ENCODE data around the gene KRTAP12-3.

KRTAP12-3 gene

GRCh38 chr21:44618504-44618903 is 39.2 kb upstream of the KRTAP12-3 start:
- TF ChIP-seq GABPA (IDR thresholded peaks at IDR 0.05; ENCODE audit: low read depth) (no peak), REST (IDR thresholded peaks at IDR 0.05; ENCODE audit: insufficient replicate concordance, low read depth) (no peak), CTCF (IDR thresholded peaks at IDR 0.05; ENCODE audit: insufficient read depth, low read length) (no peak), POLR2AphosphoS5 (IDR thresholded peaks at IDR 0.05; ENCODE audit: low read depth) (no peak), SPI1 (IDR thresholded peaks at IDR 0.05; ENCODE audit: borderline replicate concordance, low read depth) (no peak)
- Histone ChIP-seq H3K27ac (replicated peaks) (no peak overlapping the region), H3K27me3 (ENCODE audit: insufficient read depth, poor library complexity, severe bottlenecking) (no peaks in the 10 kb centered on the region), H3K4me3 (replicated peaks; ENCODE audit: insufficient read depth, low read length) (no peak overlapping the region)
- DNase-seq (ENCODE audit: low read depth in 1 of 2, low spot score in 1 of 2), result peak in 1 of 2 experiments; percentile 66

GRCh38 chr21:44618909-44619308 is 38.8 kb upstream of the KRTAP12-3 start:
- Histone ChIP-seq H3K27ac (replicated peaks) (no peak overlapping the region), H3K4me3 (replicated peaks; ENCODE audit: insufficient read depth, low read length) (no peak overlapping the region), H3K27me3 (ENCODE audit: insufficient read depth, poor library complexity, severe bottlenecking) (no peaks in the 10 kb centered on the region)
- DNase-seq (ENCODE audit: low read depth in 1 of 2, low spot score in 1 of 2), result no peak
- no peak for TF ChIP-seq GABPA (IDR thresholded peaks at IDR 0.05; ENCODE audit: low read depth)
- no peak for TF ChIP-seq SPI1 (IDR thresholded peaks at IDR 0.05; ENCODE audit: borderline replicate concordance, low read depth)
- no peak for TF ChIP-seq REST (IDR thresholded peaks at IDR 0.05; ENCODE audit: insufficient replicate concordance, low read depth)
- no peak for TF ChIP-seq CTCF (IDR thresholded peaks at IDR 0.05; ENCODE audit: insufficient read depth, low read length)
- TF ChIP-seq POLR2AphosphoS5 (IDR thresholded peaks at IDR 0.05; ENCODE audit: low read depth), result no peak

GRCh38 chr21:44619886-44620285 is 37.8 kb upstream of the KRTAP12-3 start:
- H3K27ac ChIP-seq (replicated peaks), result no peak overlapping the region
- H3K27me3 ChIP-seq (ENCODE audit: insufficient read depth, poor library complexity, severe bottlenecking), result no peaks in the 10 kb centered on the region
- H3K4me3 ChIP-seq (replicated peaks; ENCODE audit: insufficient read depth, low read length), result no peak overlapping the region
- TF ChIP-seq REST (IDR thresholded peaks at IDR 0.05; ENCODE audit: insufficient replicate concordance, low read depth) (no peak), CTCF (IDR thresholded peaks at IDR 0.05; ENCODE audit: insufficient read depth, low read length) (no peak), SPI1 (IDR thresholded peaks at IDR 0.05; ENCODE audit: borderline replicate concordance, low read depth) (no peak), POLR2AphosphoS5 (IDR thresholded peaks at IDR 0.05; ENCODE audit: low read depth) (no peak), GABPA (IDR thresholded peaks at IDR 0.05; ENCODE audit: low read depth) (no peak)
- DNase-seq (ENCODE audit: low read depth in 1 of 2, low spot score in 1 of 2), result no peak

Measured in HL-60 (cell line).